IMR-90 (cell line): ENCODE measurements around the gene EIF3M. TPM values are rescaled to one million over a fixed set of nuclear protein-coding genes. Genes with fewer than 3 reads are reported as not detected.

Experiments
- ATAC-seq: fragments of 200-7000 bp; cut with Tn5 transposase; 2 replicates; pipeline ENCODE4 v1.9.1; 2020; ENCODE audit warnings: low read depth, mild to moderate bottlenecking, moderate library complexity
- BruUV-seq: library from RNA; stranded (reverse); fragments of 400-500 nt; replicated peaks from 2 replicates; lab custom pipeline; 2021; lab: Mats Ljungman, UMichigan
- CTCF ChIA-PET: fragments of 300-600 bp; formaldehyde crosslinking; extraction: SDS; loops from one replicate; lab custom pipeline; 2021; ENCODE audit warnings: antibody characterized with exemption; lab: Yijun Ruan, JAX
- POLR2A ChIA-PET: fragments of 300-600 bp; sonication (Branson Sonifier 250); formaldehyde crosslinking; loops from one replicate; lab custom pipeline; 2022; ENCODE audit warnings: antibody characterized with exemption; ENCODE audit not compliant: unreplicated experiment; lab: Charles Lee
- DNase-seq: peaks from one replicate; pipeline ENCODE4 v3.0.0; 2013
- H2AFZ ChIP-seq: replicated peaks from 2 replicates; pipeline ENCODE3; 2013; ENCODE audit warnings: low read length, mild to moderate bottlenecking; ENCODE audit not compliant: poor library complexity
- H2AK5ac ChIP-seq: 2 replicates; pipeline ENCODE4 v1.6.1; 2013; ENCODE audit warnings: low read depth, low read length, inconsistent platforms
- H2AK9ac ChIP-seq: replicated peaks from 2 replicates; pipeline ENCODE3; 2013; ENCODE audit warnings: mild to moderate bottlenecking, low read depth, low read length, moderate library complexity; ENCODE audit not compliant: poor library complexity
- H2BK120ac ChIP-seq: 2 replicates; pipeline ENCODE4 v1.6.1; 2013; ENCODE audit warnings: low read depth, low read length, inconsistent platforms
- H2BK15ac ChIP-seq: 3 replicates; pipeline ENCODE4 v1.6.1; 2013; ENCODE audit warnings: low read depth, low read length, inconsistent platforms
- H2BK20ac ChIP-seq: 2 replicates; pipeline ENCODE4 v1.6.1; 2013; ENCODE audit warnings: low read depth, mild to moderate bottlenecking, inconsistent platforms, low read length, moderate library complexity
- H2BK5ac ChIP-seq: 2 replicates; pipeline ENCODE4 v1.6.1; 2013; ENCODE audit warnings: mild to moderate bottlenecking, low read depth, low read length, inconsistent platforms; ENCODE audit not compliant: poor library complexity, severe bottlenecking
- H3K14ac ChIP-seq: replicated peaks from 2 replicates; pipeline ENCODE4 v1.6.1; 2013; ENCODE audit warnings: low read depth, low read length, inconsistent platforms
- H3K18ac ChIP-seq: 2 replicates; pipeline ENCODE4 v1.6.1; 2013; ENCODE audit warnings: low read depth, low read length, control low read depth
- H3K23ac ChIP-seq: 2 replicates; pipeline ENCODE4 v1.6.1; 2013; ENCODE audit warnings: low read depth, low read length, inconsistent platforms
- H3K27ac ChIP-seq: 2 replicates; pipeline ENCODE4 v1.5.1; 2013; ENCODE audit warnings: mild to moderate bottlenecking, control low read depth, low read length; ENCODE audit not compliant: insufficient read depth
- H3K27me3 ChIP-seq: 2 replicates; pipeline ENCODE4 v1.6.1; 2013; ENCODE audit warnings: low read length; ENCODE audit not compliant: control insufficient read depth, insufficient read depth
- H3K36me3 ChIP-seq: 2 replicates; pipeline ENCODE4 v1.6.1; 2013; ENCODE audit warnings: low read length, mixed read lengths; ENCODE audit not compliant: control insufficient read depth, insufficient read depth
- H3K4ac ChIP-seq: 2 replicates; pipeline ENCODE4 v1.6.1; 2013; ENCODE audit warnings: low read depth, low read length, inconsistent platforms
- H3K4me1 ChIP-seq: 2 replicates; pipeline ENCODE4 v1.6.1; 2013; ENCODE audit warnings: low read length, mixed read lengths; ENCODE audit not compliant: control insufficient read depth, insufficient read depth
- H3K4me2 ChIP-seq: 2 replicates; pipeline ENCODE4 v1.6.1; 2013; ENCODE audit warnings: low read depth, mild to moderate bottlenecking, control low read depth, low read length, moderate library complexity
- H3K4me3 ChIP-seq: 2 replicates; pipeline ENCODE4 v1.5.1; 2013; ENCODE audit warnings: low read depth, mild to moderate bottlenecking, control low read depth, low read length, moderate library complexity; ENCODE audit not compliant: insufficient read depth
- H3K56ac ChIP-seq: 2 replicates; pipeline ENCODE4 v1.6.1; 2013; ENCODE audit warnings: low read length, inconsistent platforms; ENCODE audit not compliant: insufficient read depth; ENCODE audit errors: extremely low read depth
- H3K79me1 ChIP-seq, 2 experiments: 2 replicates each; pipeline ENCODE4 v1.6.1; 2013; ENCODE audit warnings: low read length in 2 of 2, inconsistent platforms in 1 of 2, low read depth in 1 of 2
- H3K9ac ChIP-seq: 2 replicates; pipeline ENCODE4 v1.6.1; 2013; ENCODE audit warnings: low read depth, low read length, control low read depth
- H3K9me1 ChIP-seq: 2 replicates; pipeline ENCODE4 v1.6.1; 2013; ENCODE audit warnings: low read length, inconsistent platforms; ENCODE audit not compliant: insufficient read depth
- H3K9me3 ChIP-seq: 2 replicates; pipeline ENCODE4 v1.6.1; 2013; ENCODE audit warnings: low read length; ENCODE audit not compliant: control insufficient read depth, insufficient read depth
- H4K20me1 ChIP-seq: 2 replicates; pipeline ENCODE4 v1.6.1; 2013; ENCODE audit warnings: low read length, inconsistent platforms; ENCODE audit not compliant: insufficient read depth
- H4K5ac ChIP-seq: 2 replicates; pipeline ENCODE4 v1.6.1; 2013; ENCODE audit warnings: mild to moderate bottlenecking, low read depth, low read length, control low read depth
- H4K8ac ChIP-seq, 2 experiments: 2 replicates each; pipeline ENCODE4 v1.6.1; 2013; ENCODE audit warnings: low read depth in 2 of 2, low read length in 2 of 2, control low read depth in 1 of 2, inconsistent platforms in 1 of 2
- H4K91ac ChIP-seq: 2 replicates; pipeline ENCODE4 v1.6.1; 2013; ENCODE audit warnings: low read depth, low read length, inconsistent platforms; ENCODE audit not compliant: insufficient read depth
- BHLHE40 ChIP-seq: fragments of 150-350 bp; IDR thresholded peaks from 2 replicates; pipeline ENCODE4 v1.6.1; 2016; ENCODE audit warnings: mild to moderate bottlenecking, low read depth, low read length
- CEBPB ChIP-seq: IDR thresholded peaks from 2 replicates; pipeline ENCODE4 v1.6.1; 2012; ENCODE audit warnings: low read depth, low read length, improper control_type of control experiment
- MAFK ChIP-seq: IDR thresholded peaks from 2 replicates; pipeline ENCODE4 v1.6.1; 2012; ENCODE audit warnings: low read depth, low read length, improper control_type of control experiment
- WGBS, 2 experiments: methylation state at CpG; one replicate each; pipeline versions ENCODE4 v1.1.5 to v1.1.7; 2013; ENCODE audit warnings: missing lambda C conversion rate in 2 of 2; ENCODE audit not compliant: insufficient read length in 1 of 2; ENCODE audit errors: extremely low coverage in 2 of 2; 5-methylcytosine and 5-hydroxymethylcytosine counted together
- dilution Hi-C: fragments of 300-500 bp; cut with HindIII; formaldehyde crosslinking; loops from one replicate; pipeline ENCODE4 v1.14.3; 2018; ENCODE audit warnings: low sequenced_read_pairs; ENCODE audit not compliant: unreplicated experiment
- in situ Hi-C: fragments of 300-500 bp; cut with MboI; formaldehyde crosslinking; loops from 3 replicates; pipeline ENCODE4 v1.14.3; 2019; ENCODE audit warnings: low sequenced_read_pairs, inconsistent platforms, mixed read lengths
- intact Hi-C: fragments of 100-400 bp; cut with micrococcal nuclease; formaldehyde crosslinking; loops from 2 replicates; pipeline ENCODE4 v1.10.0; 2022
- polyA plus RNA-seq, 3 experiments: library from polyadenylated mRNA; depleted of rRNA; stranded (reverse); fragments of >200 nt; gene quantifications; 2 replicates each; pipeline ENCODE4 v1.2.3, GENCODE V29; 2012; ENCODE audit warnings: low replicate concordance in 1 of 3
- total RNA-seq: library from RNA; depleted of rRNA; stranded (reverse); fragments of >200 nt; gene quantifications from 2 replicates; pipeline ENCODE4 v1.2.3, GENCODE V29; 2012

The EIF3M gene
- total and polyA plus RNA-seq, 2 of the 4 experiments (the other 2 are of a cell fraction), result 376 to 466 TPM

DNA sequence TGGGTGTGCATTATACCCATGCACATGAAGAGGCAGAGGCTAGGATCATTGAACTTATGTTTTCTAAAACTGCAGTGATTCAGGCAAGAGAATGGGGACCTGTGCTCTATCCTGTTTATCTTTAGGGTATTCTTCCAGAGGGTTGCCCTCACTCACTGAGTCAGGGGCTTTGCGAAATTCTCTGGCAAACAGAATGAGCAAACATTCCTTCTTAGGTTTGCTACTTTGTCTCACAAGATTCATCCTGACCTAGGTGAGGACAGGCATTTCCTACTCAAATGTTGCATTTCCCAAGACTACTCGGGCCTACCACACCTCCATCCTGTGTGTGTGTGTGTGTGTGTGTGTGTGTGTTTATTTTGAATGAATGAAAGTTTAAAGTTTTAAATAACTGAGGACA is 2.7 kb upstream of the EIF3M start:
- H3K4ac ChIP-seq, result no peak overlapping the region
- ChIA-PET CTCF (no interaction called here), POLR2A (no interaction called here)
- no peak overlapping the region for H2BK20ac ChIP-seq
- no peak overlapping the region for H3K23ac ChIP-seq
- no peak overlapping the region for H3K9ac ChIP-seq
- H3K36me3 ChIP-seq, result no peaks in the 10 kb centered on the region
- no peak overlapping the region for H4K5ac ChIP-seq
- H4K20me1 ChIP-seq, result peaks cover 14% of the 10 kb centered on the region; the same call in 1 of the 2 replicates
- no peak overlapping the region for H4K8ac ChIP-seq
- no peak overlapping the region for H3K4me3 ChIP-seq
- H2BK120ac ChIP-seq, result no peak overlapping the region
- dilution Hi-C loops (no loop called here), in situ Hi-C loops (loop anchor here (25.0 kb wide), 2 partner anchors 481 to 494 kb away; partner anchors contain the start of gene RCN1), intact Hi-C loops (loop anchor here (10.0 kb wide), 1 partner anchor 256 kb away; no protein-coding TSS in a partner anchor)
- no peak overlapping the region for H2BK15ac ChIP-seq
- H3K9me3 ChIP-seq, result no peaks in the 10 kb centered on the region
- no peak overlapping the region for H4K91ac ChIP-seq
- H2AK5ac ChIP-seq, result no peak overlapping the region
- H2AK9ac ChIP-seq, result no peak overlapping the region
- H3K9me1 ChIP-seq, result 0 out of 2 replicates have a peak, but pooled peaks cover 2% of the 10 kb centered on the region
- WGBS, 2 experiments, result no CpG with 5 or more reads among the region's 2 CpGs
- no peak overlapping the region for H3K56ac ChIP-seq
- DNase-seq (peak; percentile 44), ATAC-seq (no peak)
- no peaks in the 10 kb centered on the region for H3K27me3 ChIP-seq
- H3K4me1 ChIP-seq, result no peaks in the 10 kb centered on the region
- H3K14ac ChIP-seq, result no peak overlapping the region
- H3K4me2 ChIP-seq, result no peak overlapping the region
- no TSS peak for BruUV-seq
- no peak overlapping the region for H2BK5ac ChIP-seq
- no peak overlapping the region for H3K27ac ChIP-seq
- H3K79me1 ChIP-seq, result 0 out of 4 replicates have a peak, but pooled peaks cover 0 to 5% of the 10 kb centered on the region in 2 experiments
- H3K18ac ChIP-seq, result no peak overlapping the region
- H2AFZ ChIP-seq, result no peak overlapping the region
- no peak for TF ChIP-seq MAFK
- no peak for TF ChIP-seq BHLHE40
- TF ChIP-seq CEBPB, result peak; percentile 51; the same call in 1 of the 2 replicates
